GM21528 (cell line): ENCODE results near the gene MYO1A.
A peak's percentile ranks its signal among the peaks of the same experiment; 100 is the strongest.
"Not testable (repeated sequence)": the region's sequence is repeated elsewhere in the genome, so short reads cannot be mapped to it uniquely, and the experiment has no call there.

Source experiments
- ATAC-seq: cut with Tn5 transposase; IDR thresholded peaks from one replicate; pipeline ENCODE4 v1.9.1; 2021; ENCODE audit warnings: mild to moderate bottlenecking, moderate library complexity; ENCODE audit not compliant: unreplicated experiment, low FRiP score

MYO1A gene

GRCh38 chr12:57087691-57088353 is 37.9 kb upstream of the MYO1A start:
- peak; percentile 35 for ATAC-seq

DNA sequence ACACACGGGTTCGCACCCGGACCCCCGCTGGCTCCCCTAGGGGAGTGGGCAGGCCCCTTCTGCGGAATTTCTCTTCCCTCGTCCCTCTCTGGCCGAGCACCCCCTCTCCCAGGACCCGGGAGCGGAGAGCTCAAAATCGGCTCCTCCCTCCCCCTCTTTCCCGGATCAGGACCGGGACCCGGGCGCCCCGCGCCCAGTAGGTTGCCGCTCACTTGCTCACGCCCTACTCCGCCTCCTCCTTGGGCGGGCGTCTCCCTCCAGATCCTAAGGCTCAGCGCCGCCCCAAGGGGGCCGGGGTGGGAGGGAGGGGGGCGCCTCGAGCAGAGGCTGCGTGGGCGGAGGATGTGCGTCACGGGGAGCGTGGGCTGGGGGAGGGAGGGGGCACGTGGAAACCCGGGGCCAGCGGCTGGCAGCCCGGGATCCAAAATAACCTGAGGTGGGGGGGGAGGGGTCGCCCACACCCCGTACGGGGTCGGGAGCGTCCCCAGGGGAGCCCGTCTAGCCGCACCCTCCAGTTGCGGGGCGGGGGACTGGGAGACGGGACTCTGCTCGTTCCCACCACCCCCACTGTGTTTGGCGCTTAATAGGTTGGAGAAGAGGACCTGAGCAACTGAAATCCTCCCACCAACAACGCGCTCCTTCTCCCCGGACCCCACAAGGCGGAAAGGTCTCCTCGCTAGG is 37.2 kb upstream of the MYO1A start:
- peak; percentile 25 for ATAC-seq

DNA sequence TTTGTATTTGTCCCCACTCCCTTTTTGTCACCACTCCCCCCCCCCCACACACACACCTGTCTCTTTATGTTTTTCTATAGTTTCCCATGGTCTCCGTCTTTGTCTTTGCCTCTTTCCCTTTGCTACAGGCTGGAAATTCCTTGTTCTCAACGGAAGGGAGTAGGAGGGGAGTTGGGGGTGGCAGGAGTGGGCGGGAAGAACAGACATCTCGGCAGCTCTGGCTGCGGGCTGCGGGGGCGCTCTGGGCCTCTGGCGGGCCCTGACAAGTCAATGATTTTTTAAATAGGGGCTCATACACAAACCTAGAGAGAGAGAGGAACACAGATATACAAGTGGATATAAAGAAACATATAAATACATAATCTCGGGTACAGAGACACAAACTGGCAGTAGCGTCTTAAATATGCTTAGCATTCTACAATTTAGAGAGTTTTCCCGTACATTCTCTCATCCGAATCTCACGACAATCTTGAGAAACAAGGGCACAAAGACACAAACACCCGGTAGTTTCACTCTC is 36.6 kb upstream of the MYO1A start:
- no peak for ATAC-seq

GRCh38 chr12:57085999-57086492 is 36.1 kb upstream of the MYO1A start:
- no peak for ATAC-seq

DNA sequence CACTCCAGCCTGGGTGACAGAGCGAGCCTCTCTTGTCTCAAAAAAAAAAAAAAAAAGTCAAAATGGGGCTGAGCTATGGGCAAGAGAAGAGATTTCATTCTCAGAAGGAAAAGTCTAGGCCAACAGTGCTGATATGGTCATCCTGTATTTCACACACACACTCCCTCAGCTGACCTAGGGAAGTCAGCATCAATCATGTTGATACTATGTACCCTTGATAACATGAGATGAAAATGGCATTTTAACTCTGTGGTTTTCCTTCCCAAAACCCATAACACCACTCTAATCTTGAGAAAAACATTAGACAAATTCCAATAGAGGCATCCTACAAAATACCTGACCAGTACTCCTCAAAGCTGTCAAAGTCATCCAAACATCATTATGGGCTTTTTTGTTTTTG is 30.9 kb upstream of the MYO1A start:
- ATAC-seq: no peak

DNA sequence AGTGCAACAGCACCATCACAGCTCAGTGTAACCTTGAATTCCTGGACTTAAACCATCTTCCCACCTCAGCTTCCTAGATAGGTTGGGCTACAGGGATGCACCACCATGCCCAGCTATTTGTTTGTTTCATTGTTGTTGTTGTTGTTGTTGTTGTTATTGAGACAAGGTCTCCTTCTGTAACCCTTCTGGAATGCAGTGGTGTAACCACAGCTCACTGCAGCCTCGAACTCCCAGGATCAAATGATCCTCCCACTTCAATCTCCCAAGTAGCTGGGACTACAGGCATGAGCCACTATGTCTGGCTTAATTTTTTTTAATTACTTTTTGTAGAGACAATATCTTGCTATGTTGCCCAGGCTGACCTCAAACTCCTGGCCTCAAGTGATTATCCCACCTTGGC is 29.9 kb upstream of the MYO1A start:
- ATAC-seq: no peak

GRCh38 chr12:57078519-57079404 is 28.8 kb upstream of the MYO1A start, which contains the start of gene NEMP1:
TSS of gene NEMP1 (minus strand) at chr12:57078791. CDS start at chr12:57078745, 46 bp downstream.
- ATAC-seq: peak; percentile 97

- not testable (repeated sequence) for ATAC-seq
Measured at GRCh38 chr12:57073566-57074450, 23.9 kb upstream of the MYO1A start.

DNA sequence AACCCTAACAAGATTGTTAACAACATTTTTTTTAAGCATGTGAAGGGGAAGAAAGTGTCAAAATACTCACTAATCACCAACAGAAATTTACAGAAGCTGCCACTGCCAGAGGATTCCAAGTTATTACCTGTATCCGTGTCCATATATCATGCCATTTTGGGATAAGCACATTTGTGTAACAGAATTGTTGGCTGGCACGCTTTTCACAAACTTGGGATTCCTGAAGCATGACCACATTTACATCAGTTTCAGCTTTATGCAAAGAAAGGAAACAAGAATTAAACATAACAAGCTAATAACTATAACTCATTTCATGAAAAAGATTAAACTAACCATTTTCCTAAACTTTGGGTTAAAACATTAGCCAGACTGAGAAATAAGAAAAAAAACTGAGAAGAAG is 22.7 kb upstream of the MYO1A start:
- no peak for ATAC-seq

- ATAC-seq: peak; percentile 63
Measured at GRCh38 chr12:57069523-57069922, 19.6 kb upstream of the MYO1A start.

- no peak for ATAC-seq
Measured at GRCh38 chr12:57066245-57066644, 16.3 kb upstream of the MYO1A start.

GRCh38 chr12:57063991-57064685 is 14.2 kb upstream of the MYO1A start:
- peak; percentile 65 for ATAC-seq

GRCh38 chr12:57058454-57058853 is 8.5 kb upstream of the MYO1A start:
- no peak for ATAC-seq

DNA sequence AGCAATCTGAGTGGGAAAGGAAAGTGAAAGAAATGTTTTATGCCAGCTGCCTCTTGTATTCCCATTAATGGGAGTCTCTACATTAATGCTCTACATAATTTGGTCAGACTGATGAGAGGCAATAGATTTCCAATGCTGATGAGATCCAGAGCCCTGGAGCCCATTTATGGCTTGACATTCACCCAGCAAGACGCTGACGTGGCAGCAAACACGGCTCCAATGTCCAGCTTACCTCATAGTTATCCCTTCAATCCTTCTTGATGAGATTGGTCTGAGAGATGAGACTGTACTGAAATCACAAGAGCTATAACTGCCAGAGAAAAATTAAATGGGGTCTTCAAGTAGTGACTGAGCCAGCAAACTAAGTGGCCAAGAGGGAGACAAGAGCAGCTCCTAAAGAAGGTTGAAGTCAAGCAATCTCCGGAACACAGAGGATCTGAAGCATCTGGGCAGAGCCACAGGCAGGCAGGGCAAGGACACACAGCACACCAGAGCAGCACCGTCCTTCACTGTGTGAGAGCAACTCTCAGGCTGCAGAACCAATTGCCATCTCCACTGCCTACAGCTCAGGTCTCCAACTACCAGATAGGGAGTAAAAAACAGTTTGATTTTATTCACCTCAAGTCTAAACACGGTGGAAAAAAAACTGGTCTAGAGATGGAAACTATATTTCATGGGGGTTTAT is 7.3 kb upstream of the MYO1A start:
- ATAC-seq: no peak

- ATAC-seq: no peak
Measured at GRCh38 chr12:57055824-57056223, 5.9 kb upstream of the MYO1A start.

DNA sequence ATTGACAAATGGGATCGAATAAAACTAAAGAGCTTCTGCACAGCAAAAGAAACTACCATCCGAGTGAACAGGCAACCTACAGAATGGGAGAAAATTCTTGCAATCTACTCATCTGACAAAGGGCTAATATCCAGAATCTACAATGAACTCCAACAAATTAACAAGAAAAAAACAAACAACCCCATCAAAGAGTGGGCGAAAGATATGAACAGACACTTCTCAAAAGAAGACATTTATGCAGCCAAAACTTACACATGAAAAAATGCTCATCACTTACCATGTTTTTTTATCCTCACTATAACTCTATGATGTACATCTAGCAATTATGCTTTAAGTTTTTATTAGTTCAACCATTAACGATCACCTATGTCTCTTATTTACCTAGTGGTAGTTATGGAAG is 4.0 kb upstream of the MYO1A start:
- not testable (repeated sequence) for ATAC-seq

- ATAC-seq: not testable (repeated sequence)
Measured at GRCh38 chr12:57053146-57053545, 3.2 kb upstream of the MYO1A start.

GRCh38 chr12:57051011-57051410 is 1.1 kb upstream of the MYO1A start:
- no peak for ATAC-seq

DNA sequence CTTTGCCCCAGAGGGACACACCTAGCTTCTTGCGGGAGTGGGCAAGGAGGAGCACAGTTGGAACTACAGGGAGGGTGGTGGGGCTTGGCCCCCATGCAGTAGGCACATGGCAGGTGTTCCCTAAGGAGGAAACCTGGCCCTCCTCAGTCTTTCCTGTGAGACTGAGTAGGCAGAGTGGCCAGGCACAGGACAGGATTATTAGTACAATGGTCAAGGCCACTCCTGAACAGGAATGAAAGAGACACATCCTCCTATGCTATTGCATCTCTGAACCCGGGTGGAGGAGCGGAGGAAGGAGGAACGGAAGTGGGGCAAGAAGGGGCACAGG is 846 bp downstream of the MYO1A start:
- no peak for ATAC-seq
